Heart left ventricle (tissue), 16 donors: ENCODE results near the gene NBPF3. TPM values are rescaled to one million over a fixed set of nuclear protein-coding genes. Genes with fewer than 3 reads are reported as not detected.
A peak's percentile ranks its signal among the peaks of the same experiment; 100 is the strongest.

ENCODE experiments used
- ATAC-seq, 4 donors: fragments of 200-7000 bp; cut with Tn5 transposase; one replicate each; pipeline ENCODE4 v1.9.1; 2020 to 2022; ENCODE audit warnings: moderate library complexity in 4 of 4, mild to moderate bottlenecking in 3 of 4, moderate number of reproducible peaks in 1 of 4
- DNase-seq, 5 donors: peaks; one replicate each; pipeline ENCODE4 v3.0.0-alpha.2; 2020
- H3K27ac ChIP-seq, 12 donors: fragments of 200-600 bp; sonication (generic) in 4 of 12; one replicate each; pipeline versions ENCODE4 v1.5.0 to v1.8.0; 2016 to 2022; ENCODE audit warnings: mild to moderate bottlenecking in 2 of 12
- H3K27me3 ChIP-seq, 9 donors: fragments of 200-600 bp; sonication (generic) in 2 of 9; one replicate each; pipeline versions ENCODE4 v1.5.1 to v1.8.0; 2016 to 2022; ENCODE audit warnings: mild to moderate bottlenecking in 3 of 9
- H3K36me3 ChIP-seq, 9 donors: fragments of 200-600 bp; sonication (generic) in 2 of 9; one replicate each; pipeline versions ENCODE4 v1.5.0 to v1.8.0; 2018 to 2022; ENCODE audit warnings: mild to moderate bottlenecking in 2 of 9
- H3K4me1 ChIP-seq, 12 donors: fragments of 200-600 bp; sonication (generic) in 4 of 12; one replicate each; pipeline versions ENCODE4 v1.5.0 to v1.8.0; 2016 to 2022; ENCODE audit warnings: mild to moderate bottlenecking in 3 of 12
- H3K4me3 ChIP-seq, 12 donors: fragments of 200-600 bp; sonication (generic) in 4 of 12; one replicate each; pipeline versions ENCODE4 v1.5.0 to v1.8.0; 2017 to 2022; ENCODE audit warnings: mild to moderate bottlenecking in 9 of 12, moderate library complexity in 4 of 12
- H3K9me3 ChIP-seq, 12 donors: fragments of 200-600 bp; sonication (generic) in 4 of 12; one replicate each; pipeline versions ENCODE4 v1.5.0 to v1.8.0; 2016 to 2022; ENCODE audit warnings: mild to moderate bottlenecking in 1 of 12
- CTCF ChIP-seq, 12 donors: fragments of 200-600 bp; sonication (generic) in 4 of 12; IDR thresholded peaks; one replicate each; pipeline versions ENCODE4 v1.5.0 to v1.8.0; 2018 to 2022; ENCODE audit warnings: antibody characterized with exemption in 12 of 12, mild to moderate bottlenecking in 5 of 12
- POLR2A ChIP-seq, 2 donors: fragments of 450-650 bp; IDR thresholded peaks; one replicate each; pipeline ENCODE4 v1.6.1; 2017; ENCODE audit warnings: antibody characterized with exemption in 2 of 2, mild to moderate bottlenecking in 2 of 2, moderate library complexity in 2 of 2
- WGBS, 4 donors: extraction: QIAGEN DNeasy Blood & Tissue Kit in 2 of 4; methylation state at CpG; one replicate each; pipeline versions ENCODE4 v1.1.5 to v1.1.7; 2013 to 2018; 5-methylcytosine and 5-hydroxymethylcytosine counted together
- intact Hi-C, 10 donors: fragments of 100-400 bp; cut with DNase I; formaldehyde crosslinking; loops; one replicate each; pipeline versions ENCODE4 v1.11.1 to v1.14.2; 2022
- polyA plus RNA-seq, 2 donors: library from polyadenylated mRNA; stranded (reverse); fragments of 200-250 nt; gene quantifications; one replicate each; pipeline ENCODE4 v1.2.3, GENCODE V29; 2013
- total RNA-seq, 9 donors: library from RNA; depleted of rRNA in 2 of 9; stranded (reverse); fragments of >200 nt in 2 of 9; fragmentation: NEBNext Ultra II Directional in 3 of 9; extraction: Animal tissue kit (Norgen Biotek cat#: 25700) in 3 of 9; gene quantifications; one replicate each; pipeline versions ENCODE4 v1.1.0 to v1.2.4, GENCODE V29; 2016 to 2023
- donor health status: ischemic (EF 13 %, LVEDD 7.1; RV severe dilation, severe dysfunction).
- donor health status: healthy with polysubstance abuse.
- donor health status: DM: no; HTN: yes; CAD: no.
- donor health status: DM: no; HTN: no; CAD: no.
- donor health status: ischemic (EF 25% LVEDD 6.9; RV normal size, moderate dysfunction).
- donor health status: ischemic (EF 25% LVEDD 5.7; RV mildly dilated, moderate dysfunction).
- donor health status: healthy.
- donor health status: DM: yes; HTN: yes; CAD: no.
- donor health status: ischemic (EF 35%, LVEDD 5.7; RV mildly dilated, moderate dysfunction).
- donor health status: nonischemic (EF 11% LVEDD 7.7; RV severe dilation, severe dysfunction).
- donor health status: DM: yes; HTN: yes; CAD: no.
- donor health status: PGD.
- donor health status: ischemic (EF 29% LVEDD 5.4; RV normal size, mild dysfunction).
- donor health status: nonischemic (EF 23%, LVEDD 6.1; RV moderate dilation, normal function).

The NBPF3 gene
- total and polyA plus RNA-seq, 11 donors: 1.1 to 7.3 (median 4.0) TPM

- 84 to 94% (median 91%) methylated on average over 1 of the region's 1 CpG for WGBS, 4 donors
- TF ChIP-seq CTCF (IDR thresholded peaks at IDR 0.05) (no peak), POLR2A (IDR thresholded peaks at IDR 0.05) (no peak)
- H3K4me1 ChIP-seq: peaks cover 0 to 39% (median 19%) of the 10 kb centered on the region in 12 donors
- H3K36me3 ChIP-seq: no peaks in the 10 kb centered on the region
- DNase-seq (no peak), ATAC-seq (no peak)
- H3K9me3 ChIP-seq: no peaks in the 10 kb centered on the region
- no peak overlapping the region for H3K4me3 ChIP-seq
- intact Hi-C loops: loop anchor here in 8 of 10 donors (2.0 to 10.0 kb wide), 8 partner anchors 65 to 155 kb away; no protein-coding TSS in a partner anchor
- peak overlapping the region in 1 of 12 donors; percentile 41 for H3K27ac ChIP-seq
- peaks cover 0 to 36% (median 7%) of the 10 kb centered on the region in 9 donors for H3K27me3 ChIP-seq
Measured at GRCh38 chr1:21507511-21508270, 67.8 kb downstream of the NBPF3 start.

GRCh38 chr1:21508580-21509350 lies 68.8 kb downstream of the NBPF3 start:
- H3K36me3 ChIP-seq: no peaks in the 10 kb centered on the region
- WGBS, 4 donors: 7 to 16% (median 8%) methylated on average over 20 to 44 of the region's 45 CpGs
- H3K4me1 ChIP-seq: peaks cover 0 to 39% (median 19%) of the 10 kb centered on the region in 12 donors
- DNase-seq (peak; percentile 68 to 85 (median 77)), ATAC-seq (peak; percentile 59 to 89 (median 84))
- intact Hi-C loops: loop anchor here in 9 of 10 donors (1.0 to 10.0 kb wide), 12 partner anchors 27 to 154 kb away; no protein-coding TSS in a partner anchor
- H3K4me3 ChIP-seq: peak overlapping the region in 11 of 12 donors; percentile 30 to 60 (median 51)
- H3K27me3 ChIP-seq: peaks cover 0 to 36% (median 7%) of the 10 kb centered on the region in 9 donors
- H3K9me3 ChIP-seq: no peaks in the 10 kb centered on the region
- TF ChIP-seq CTCF (IDR thresholded peaks at IDR 0.05) (peak; percentile 32 to 79 (median 62)), POLR2A (IDR thresholded peaks at IDR 0.05) (no peak)
- H3K27ac ChIP-seq: peak overlapping the region in 5 of 12 donors; percentile 9 to 62 (median 42)

GRCh38 chr1:21509351-21510112 lies 69.6 kb downstream of the NBPF3 start, which contains the start of gene ALPL:
Gene ALPL, plus strand, starts transcription at chr1:21509423. Its CDS starts 44,659 bp downstream, at chr1:21554082.
- ATAC-seq: peak in 3 of 4 donors; percentile 7 to 12 (median 11)
- peak within 1 kb of the TSS; percentile 30 to 60 (median 48) for H3K4me3 ChIP-seq
- intact Hi-C loops: loop anchor here (1.0 to 10.0 kb wide), 14 partner anchors 26 to 153 kb away; no protein-coding TSS in a partner anchor
- TF ChIP-seq POLR2A (IDR thresholded peaks at IDR 0.05) (no peak), CTCF (IDR thresholded peaks at IDR 0.05) (peak in 1 of 12 donors; percentile 47)
- H3K27ac ChIP-seq: peak within 1 kb of the TSS in 8 of 12 donors; percentile 11 to 62 (median 46)
- no peaks in the 10 kb centered on the region for H3K9me3 ChIP-seq
- H3K36me3 ChIP-seq: no peaks in the 10 kb centered on the region
- 8 to 11% (median 11%) methylated on average over 36 to 67 of the region's 67 CpGs for WGBS, 4 donors
- DNase-seq: peak in 1 of 5 donors; percentile 38
- H3K4me1 ChIP-seq: peaks cover 0 to 39% (median 19%) of the 10 kb centered on the region in 12 donors
- peaks cover 0 to 36% (median 7%) of the 10 kb centered on the region in 9 donors for H3K27me3 ChIP-seq
